GM18520 (cell line): ENCODE results near the gene HIPK2.

Experiments
- ATAC-seq: cut with Tn5 transposase; IDR thresholded peaks from one replicate; pipeline ENCODE4 v1.9.1; 2021; ENCODE audit not compliant: unreplicated experiment

The HIPK2 gene

DNA sequence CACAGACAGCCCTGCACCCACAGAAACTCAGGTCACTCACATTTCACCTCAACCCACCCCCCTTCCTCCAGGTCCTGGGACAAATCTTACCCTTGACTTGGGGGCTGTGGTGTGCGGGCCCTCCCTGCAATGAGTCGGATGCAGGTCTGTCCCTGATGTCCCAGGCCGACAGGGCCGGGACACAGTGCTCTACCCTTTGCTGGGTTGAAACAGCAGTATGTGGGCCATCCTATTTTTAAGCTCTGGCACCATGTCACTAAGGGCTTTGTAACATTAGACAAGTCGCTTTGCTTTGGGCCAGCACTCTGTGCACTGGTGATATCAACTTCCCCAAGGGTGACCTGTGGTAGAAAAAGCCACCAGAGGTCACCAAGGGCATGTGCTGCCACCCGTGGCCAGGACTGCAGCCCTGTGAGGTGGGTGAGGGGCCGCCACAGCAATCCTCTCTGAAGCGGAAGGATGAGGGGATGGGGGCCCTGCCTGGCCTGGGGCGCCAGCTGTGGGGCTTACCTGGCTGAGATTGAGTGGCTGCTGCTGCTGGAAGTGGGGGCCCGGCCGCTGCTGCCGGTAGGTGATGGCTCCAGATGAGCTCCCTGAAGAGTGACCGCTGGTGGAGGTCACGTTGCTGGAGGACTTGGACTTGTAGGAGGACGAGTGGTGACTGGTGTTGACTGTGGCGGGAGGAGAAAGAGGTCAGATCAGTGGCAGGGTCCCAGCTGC, 203.0 kb downstream of the HIPK2 start:
- ATAC-seq = no peak

DNA sequence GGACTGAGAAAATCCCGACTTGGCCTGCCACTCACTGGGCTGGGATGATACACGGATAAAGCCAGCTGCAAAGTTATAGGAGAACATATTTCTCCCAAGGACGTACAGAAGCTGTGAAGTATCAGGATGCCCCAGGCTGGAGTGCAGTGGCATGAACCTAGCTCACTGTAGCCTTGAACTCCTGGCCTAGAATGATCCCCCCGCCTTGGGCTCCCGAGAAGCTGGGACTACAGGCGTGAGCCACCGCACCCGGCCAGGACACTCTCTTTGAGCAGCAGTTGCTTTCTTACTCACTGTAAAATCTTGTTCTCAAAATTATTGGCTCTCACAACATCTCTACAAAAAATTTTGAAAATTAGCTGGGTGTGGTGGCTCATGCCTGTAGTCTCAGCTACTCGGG, 203.9 kb downstream of the HIPK2 start:
- ATAC-seq = no peak

DNA sequence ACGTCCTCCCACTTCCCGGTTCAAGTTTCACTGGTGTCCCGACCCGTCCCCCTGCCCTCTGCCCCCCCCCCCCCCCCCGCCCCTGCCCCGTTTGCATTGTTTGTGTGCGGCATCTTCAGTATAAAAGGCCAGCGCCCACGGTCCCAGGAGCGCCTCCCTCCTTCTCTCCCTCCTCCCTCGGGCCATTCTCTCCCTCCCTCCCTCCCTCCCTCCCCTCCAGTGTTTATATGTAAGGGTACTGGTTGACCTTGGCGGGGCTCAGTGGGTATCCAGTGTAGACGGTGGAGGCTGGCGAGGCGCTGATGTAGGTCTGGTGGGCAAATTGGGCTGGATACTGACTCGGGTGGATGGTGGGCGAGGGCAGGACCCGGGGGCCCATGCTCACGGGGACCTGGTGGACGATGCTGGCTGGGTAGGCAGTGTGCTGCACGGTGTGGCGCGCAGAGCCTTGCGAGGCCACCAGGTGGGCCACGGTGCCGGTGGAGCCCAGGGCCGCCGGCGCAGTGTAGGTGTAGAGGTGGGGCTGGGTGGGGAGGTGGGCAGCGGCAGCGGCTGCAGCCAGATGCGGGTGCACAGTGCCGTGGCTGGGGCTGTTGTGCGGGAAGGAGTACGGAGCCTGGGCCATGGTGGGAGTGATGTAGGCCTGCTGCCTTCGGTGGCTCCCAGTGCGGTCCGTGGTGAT, 205.0 kb downstream of the HIPK2 start:
- no peak for ATAC-seq

DNA sequence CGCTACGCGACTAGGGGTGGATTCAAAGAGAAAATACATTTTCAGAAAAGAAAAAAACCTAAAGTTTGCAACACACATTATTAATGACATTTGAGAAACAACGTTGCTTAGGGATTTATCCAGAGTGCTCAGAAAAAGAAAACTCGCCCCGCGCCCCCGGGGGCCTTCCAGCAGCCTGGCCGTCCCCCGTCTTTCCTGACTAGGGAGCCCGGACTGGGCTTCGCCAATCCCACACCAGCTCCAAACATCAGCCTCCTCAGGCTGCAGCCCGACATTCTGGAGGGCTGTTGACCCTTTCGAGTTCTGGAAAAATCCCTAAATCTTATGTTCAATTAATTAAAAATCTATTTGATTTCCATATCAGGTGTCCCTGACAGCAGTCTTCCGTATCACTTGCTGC, 205.7 kb downstream of the HIPK2 start:
- no peak for ATAC-seq

- no peak for ATAC-seq
Measured at GRCh38 chr7:139571651-139572050, 206.1 kb downstream of the HIPK2 start.

DNA sequence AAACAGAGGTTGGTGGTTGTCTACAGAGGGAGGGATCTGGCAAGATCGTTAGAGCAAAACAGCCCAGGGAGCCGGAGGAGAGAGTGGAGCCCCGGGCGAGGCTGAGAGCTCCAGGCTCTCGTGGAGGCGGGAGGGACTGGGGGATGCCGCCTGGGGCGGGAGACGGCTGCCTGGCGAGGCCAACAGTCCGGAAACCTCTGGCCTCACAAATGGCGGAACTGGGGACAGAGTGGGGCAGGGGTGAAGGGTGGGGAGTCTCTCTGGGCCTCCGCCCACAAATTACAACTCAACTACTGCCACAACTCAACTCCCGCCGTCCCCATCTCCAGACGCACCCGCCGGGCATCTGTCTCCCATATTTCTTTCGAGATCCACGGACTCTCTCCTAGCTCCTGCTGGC, 206.6 kb downstream of the HIPK2 start:
- no peak for ATAC-seq

DNA sequence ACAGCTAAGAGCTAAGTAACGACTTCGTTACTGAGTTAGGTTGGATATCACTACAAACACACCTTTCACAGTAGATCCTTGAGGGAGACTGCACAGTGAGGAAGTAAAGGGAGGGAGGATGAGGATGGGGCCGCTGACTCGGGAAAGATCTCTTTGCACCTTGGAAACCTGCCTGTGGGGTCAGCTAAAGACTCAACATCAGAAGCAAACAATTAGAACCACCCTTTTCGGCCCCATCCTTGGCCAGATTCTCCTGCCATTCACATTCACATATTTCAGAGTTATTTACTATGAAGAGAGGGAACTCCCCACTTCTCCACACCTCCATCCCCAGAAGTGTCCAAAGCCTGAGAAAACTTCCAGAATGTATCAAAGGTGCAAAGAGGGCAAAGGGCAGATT, 207.2 kb downstream of the HIPK2 start:
- no peak for ATAC-seq

DNA sequence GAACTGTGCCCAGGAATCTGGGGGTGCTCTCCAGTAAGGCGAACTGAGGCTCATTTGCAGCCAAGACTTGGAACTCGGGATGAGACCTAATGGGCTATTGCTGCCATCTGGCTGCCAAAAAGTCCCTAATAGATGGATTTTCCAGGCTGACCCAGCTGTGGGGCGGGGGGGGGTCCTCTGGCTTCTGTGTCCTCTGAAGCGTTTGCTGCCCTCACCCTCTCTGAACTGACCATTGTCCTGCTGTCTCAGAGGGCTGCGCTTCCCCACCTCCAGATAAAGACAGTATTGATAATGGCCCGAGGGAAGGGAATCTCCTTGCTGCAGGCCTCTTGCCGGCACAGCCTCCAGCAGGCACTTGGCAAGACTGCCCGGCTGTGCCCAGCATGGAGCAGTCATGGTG, 207.7 kb downstream of the HIPK2 start:
- no peak for ATAC-seq

DNA sequence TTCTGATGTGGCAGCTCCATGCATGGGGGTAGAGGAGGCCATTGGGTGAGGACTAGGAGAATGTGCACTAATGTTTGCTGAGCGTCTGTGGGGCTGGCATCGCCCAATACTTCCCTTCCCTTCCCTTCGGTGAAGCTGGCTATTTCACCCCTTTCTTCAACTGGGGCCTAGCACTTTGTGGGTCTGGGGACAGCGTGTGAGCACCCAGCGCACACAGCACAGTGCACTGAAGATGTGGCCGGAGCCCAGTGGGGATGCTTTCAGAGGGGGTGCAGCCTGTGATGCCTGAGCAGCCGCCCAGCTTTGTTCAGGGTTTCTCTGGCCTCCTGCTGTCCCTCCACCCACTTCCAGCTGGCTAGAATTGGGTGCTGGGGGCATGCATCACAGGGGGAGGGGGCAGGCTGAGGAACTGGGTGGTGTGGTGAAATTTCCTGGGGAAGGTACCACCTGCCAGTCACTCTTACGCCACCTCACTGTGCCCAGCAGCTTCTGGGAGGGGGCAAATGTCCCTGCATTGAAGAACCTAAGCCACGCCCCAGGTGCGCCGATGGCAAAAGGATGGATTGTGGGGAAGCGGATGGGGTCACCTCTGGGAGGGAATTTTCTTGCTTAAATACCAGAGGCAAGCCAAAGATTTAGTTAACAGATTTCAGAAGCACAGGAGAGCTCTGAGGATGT, 208.8 kb downstream of the HIPK2 start:
- ATAC-seq = no peak

DNA sequence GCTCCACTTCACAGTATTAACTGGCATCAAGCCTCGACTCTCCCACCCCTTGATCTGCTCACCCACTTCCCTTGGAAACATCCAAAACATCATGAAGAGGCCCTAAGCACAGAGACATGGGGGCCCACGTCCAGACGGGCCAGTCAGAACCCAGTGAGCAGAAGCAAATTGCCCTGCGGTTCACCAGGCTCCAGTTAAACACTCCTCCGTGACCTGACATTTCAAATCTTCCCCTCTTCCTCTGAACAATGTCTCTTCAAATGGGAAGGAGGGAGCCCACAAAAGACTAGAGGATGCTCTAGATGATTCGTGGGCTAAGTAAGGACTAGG, 209.5 kb downstream of the HIPK2 start:
- no peak for ATAC-seq

GRCh38 chr7:139567647-139568345, 210.0 kb downstream of the HIPK2 start:
- no peak for ATAC-seq

DNA sequence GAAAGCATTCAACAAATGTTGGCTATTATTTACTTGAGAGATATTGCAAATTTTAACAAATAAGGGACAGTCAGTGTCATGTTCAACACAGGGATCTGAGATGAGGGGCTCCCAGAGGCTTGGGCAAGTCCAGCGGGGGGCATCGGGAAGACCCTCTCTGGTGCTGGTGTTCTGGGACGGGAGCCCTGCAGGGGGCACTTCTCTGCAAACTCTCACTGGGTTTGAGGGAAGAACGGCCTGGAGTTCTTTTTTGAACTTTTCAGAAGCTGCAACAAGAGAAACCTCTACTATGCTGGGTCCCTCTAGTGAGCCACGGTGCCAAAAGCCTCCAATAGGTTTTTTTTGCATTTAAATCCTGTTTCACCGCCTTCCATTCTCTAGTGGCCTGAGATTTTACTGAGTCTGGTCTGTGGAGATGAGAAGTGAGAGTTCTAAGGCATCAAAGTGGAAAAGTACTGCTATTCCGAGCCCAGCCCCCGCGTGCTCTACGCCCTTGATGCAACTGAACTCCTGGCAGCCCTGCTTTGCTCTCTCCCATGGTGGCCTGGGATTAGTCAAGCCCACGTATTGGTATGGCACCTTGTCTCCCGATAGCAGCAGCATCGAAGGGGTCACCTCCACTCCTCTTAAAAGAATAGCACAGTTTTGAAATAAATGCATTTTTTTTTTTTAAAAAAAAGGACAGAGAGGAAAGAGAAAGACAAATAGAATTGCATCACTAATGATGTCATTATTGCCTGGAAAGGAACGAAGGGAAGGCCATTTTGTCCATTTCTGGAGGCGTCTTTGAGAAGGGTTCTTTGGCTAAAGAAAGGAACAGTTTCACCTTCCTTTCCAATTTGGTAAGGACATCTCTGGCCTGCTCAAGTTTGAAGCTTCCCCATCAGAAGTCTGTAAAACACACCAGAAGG, 210.8 kb downstream of the HIPK2 start:
- no peak for ATAC-seq

DNA sequence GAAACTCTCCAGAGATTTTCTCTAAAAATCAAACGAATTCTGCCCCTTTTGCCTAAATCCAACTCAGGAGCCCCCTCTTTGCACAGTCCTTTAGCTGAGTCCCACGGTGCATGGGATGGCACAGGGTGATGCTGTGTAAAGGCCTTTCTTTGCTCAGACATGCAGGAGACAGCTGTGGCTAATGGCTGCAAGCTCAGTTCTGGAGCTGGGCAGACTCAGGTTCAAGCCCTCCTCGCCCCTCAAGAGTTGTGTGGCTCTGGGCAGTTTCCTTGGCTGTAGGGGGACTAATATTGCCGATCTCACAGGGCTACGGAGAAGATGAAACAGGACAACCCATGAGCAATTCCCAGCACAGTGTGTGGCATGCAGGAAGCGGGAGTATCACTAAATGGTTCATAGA, 211.7 kb downstream of the HIPK2 start:
- ATAC-seq = no peak

DNA sequence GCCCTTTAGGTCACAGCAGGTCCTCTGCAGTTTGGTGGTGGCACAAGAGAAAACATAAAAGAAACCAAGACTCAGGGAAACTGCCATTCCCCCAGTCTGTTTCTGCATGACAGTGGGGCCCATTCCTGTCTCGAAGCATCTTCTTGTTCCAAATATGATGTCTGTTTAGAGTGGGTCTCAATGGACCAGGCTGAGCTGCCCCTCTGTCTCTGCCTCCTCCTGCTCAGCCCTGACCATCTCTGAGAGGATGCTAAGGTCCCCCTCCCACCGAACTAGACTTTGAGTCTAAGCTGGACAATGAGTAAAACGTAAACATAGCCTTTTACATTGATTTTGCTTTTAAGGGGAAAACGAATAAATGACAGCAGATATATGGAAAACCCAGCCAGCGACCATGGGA, 213.9 kb downstream of the HIPK2 start:
- no peak for ATAC-seq

DNA sequence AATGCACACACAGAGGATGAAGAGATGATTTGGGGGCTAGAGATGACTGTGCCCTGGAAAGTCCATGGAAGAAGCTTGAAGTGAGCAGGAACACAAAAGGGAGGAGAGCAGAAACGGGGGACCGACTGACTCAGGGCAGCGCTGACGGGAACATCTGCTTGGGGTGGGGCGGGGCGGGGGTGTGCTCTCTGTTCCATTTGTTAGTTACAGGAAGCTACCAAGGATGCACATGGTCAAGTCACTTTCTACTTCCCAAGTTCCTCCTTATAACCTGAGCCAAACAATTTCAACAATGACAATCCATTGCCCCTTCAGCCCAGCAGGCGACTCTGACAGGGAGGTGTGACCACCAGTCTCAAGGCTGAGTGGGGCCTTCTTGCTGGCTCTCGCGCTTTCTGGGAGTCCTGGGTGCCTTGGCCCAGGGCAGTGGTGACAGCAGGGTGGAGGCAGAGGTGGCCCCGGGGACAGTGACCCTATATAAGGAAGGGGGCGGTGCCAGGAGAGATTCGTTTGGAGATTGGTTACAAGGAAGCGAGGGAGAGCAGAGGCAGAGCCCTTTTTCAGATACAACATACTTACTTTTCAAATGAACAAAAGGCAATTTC, 214.7 kb downstream of the HIPK2 start:
- no peak for ATAC-seq

GRCh38 chr7:139562491-139562890, 215.3 kb downstream of the HIPK2 start:
- ATAC-seq = no peak

DNA sequence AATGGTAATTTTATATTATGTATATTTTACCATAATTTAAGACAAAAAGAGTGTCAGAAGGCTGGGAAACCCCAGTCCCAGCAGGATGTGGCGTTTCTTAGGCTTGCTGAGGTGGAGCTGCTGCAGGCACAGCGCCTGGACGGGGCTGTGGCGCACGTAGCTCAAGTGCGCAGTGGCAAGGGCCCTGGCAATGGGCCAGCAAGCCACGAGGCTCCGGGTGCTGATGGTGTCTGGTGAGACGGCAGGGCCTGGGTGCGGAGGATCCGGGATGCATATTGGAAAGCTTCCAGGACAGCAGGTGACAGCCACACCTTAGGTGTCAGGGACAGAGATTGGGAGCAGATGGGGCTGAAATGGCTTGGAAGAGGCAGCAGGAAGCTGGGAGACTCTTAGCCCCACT, 217.1 kb downstream of the HIPK2 start:
- no peak for ATAC-seq

GRCh38 chr7:139560199-139560598, 217.6 kb downstream of the HIPK2 start:
- no peak for ATAC-seq

DNA sequence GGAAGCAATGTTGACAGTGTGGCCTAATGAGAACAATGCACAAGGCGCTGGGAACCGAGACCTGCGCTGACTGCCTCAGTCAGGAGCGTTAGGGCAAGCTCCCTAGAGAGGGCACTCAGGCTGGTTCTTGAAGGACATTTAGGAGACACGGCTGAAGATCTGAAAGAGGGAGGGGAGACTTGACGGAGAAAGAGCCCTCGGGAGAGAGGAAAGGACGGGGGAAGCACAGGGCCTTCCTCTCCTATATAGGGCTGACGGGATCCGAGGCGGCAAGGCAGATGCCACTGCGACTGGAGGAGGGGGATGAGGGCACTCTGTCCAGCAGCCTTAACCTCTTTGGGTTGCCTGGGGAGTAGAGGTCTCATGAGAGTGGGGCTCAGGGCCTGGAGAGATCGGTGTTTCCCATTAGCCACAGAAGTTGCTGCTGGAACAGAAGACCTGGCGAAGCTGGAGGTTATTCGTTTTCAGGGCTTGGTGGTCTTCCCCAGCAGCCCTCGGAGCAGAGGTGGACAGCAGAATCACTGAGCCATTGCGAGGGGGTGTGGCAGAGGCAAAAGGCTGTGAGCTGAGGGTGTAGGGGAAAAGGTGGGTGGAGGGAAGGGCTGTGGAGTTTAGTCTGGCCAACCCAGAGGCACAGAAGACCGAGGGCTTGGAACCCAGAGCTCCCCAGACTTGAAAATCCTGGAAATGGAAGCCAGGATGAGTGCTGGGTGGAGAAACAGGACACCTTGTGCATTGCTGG, 218.3 kb downstream of the HIPK2 start:
- ATAC-seq = no peak
